ENCODE results near the gene DHDH. TPM values are rescaled to one million over a fixed set of nuclear protein-coding genes. Genes with fewer than 3 reads are reported as not detected.

The DHDH gene
- total and polyA plus RNA-seq, 2 experiments from 2014 or later = 0.69 to 4.7 TPM

GRCh38 chr19:48895226-48895625 lies 38.3 kb upstream of the DHDH start (continued):
- no peak for TF ChIP-seq ETS1 (IDR thresholded peaks at IDR 0.05)
- TF ChIP-seq ZNF331 (CRISPR knock-in tag; IDR thresholded peaks at IDR 0.05; ENCODE audit: low read depth) = no peak

GRCh38 chr19:48896191-48896720 lies 37.2 kb upstream of the DHDH start:
- Mint-ChIP-seq H3K27me3 (ENCODE audit: insufficient read depth, low read depth, poor library complexity) (peaks cover 23% of the 10 kb centered on the region), H3K27ac (no peak overlapping the region), H3K36me3 (ENCODE audit: low read depth) (0 out of 3 replicates have a peak, but pooled peaks cover 2% of the 10 kb centered on the region), H3K4me3 (peak overlapping the region; percentile 69), H3K4me1 (peaks cover 7% of the 10 kb centered on the region), H3K9me3 (no peaks in the 10 kb centered on the region)
- H3K4me3 ChIP-seq = peak overlapping the region; percentile 71
- no peaks in the 10 kb centered on the region for H3K9me2 ChIP-seq (ENCODE audit: insufficient read depth)
- H3K79me2 ChIP-seq (replicated peaks; ENCODE audit: insufficient read depth) = peaks cover under 1% of the 10 kb centered on the region
- ATAC-seq (peak; percentile 73), DNase-seq (ENCODE audit: low spot score) (peak; percentile 93)
- peak overlapping the region; percentile 91 for H3K4me2 ChIP-seq
- peak overlapping the region; percentile 97 for H2AFZ ChIP-seq
- H3K4me1 ChIP-seq (ENCODE audit: insufficient read depth) = peaks cover 9% of the 10 kb centered on the region
- H3K36me3 ChIP-seq (ENCODE audit: insufficient read depth) = no peaks in the 10 kb centered on the region
- H4K20me1 ChIP-seq (replicated peaks; ENCODE audit: insufficient read depth) = no peaks in the 10 kb centered on the region; the same call in 1 of the 2 replicates
- TF ChIP-seq POLR2AphosphoS5 (IDR thresholded peaks at IDR 0.05; ENCODE audit: low read depth) (0 out of 2 replicates have a peak, but pooled peaks have one; percentile 52), JUNB (IDR thresholded peaks at IDR 0.05; ENCODE audit: unreplicated experiment) (no peak)
- H3K27ac ChIP-seq (ENCODE audit: low read depth) = peak overlapping the region; percentile 72; the same call in 1 of the 2 replicates
- no peaks in the 10 kb centered on the region for H3K27me3 ChIP-seq (ENCODE audit: insufficient read depth)
- peaks cover 13% of the 10 kb centered on the region for H3F3A ChIP-seq (replicated peaks; ENCODE audit: low read depth)

- H3K36me3 ChIP-seq (ENCODE audit: insufficient read depth) = no peaks in the 10 kb centered on the region; the same call in 1 of the 2 replicates
- no peak overlapping the region for H3K4me2 ChIP-seq
- no peak for ATAC-seq
- Mint-ChIP-seq H3K36me3 (ENCODE audit: low read depth) (peaks cover 6% of the 10 kb centered on the region; the same call in 1 of the 3 replicates), H3K4me3 (no peak overlapping the region), H3K27me3 (ENCODE audit: insufficient read depth, low read depth, poor library complexity) (peaks cover 24% of the 10 kb centered on the region), H3K4me1 (peaks cover 8% of the 10 kb centered on the region), H3K27ac (no peak overlapping the region), H3K9me3 (no peaks in the 10 kb centered on the region)
- H3K9me2 ChIP-seq (ENCODE audit: insufficient read depth) = no peaks in the 10 kb centered on the region
- no peaks in the 10 kb centered on the region for H3K27me3 ChIP-seq (ENCODE audit: insufficient read depth)
- no peak for DNase-seq (ENCODE audit: low spot score)
- peaks cover 9% of the 10 kb centered on the region for H3K4me1 ChIP-seq (ENCODE audit: insufficient read depth)
- H3K4me3 ChIP-seq = no peak overlapping the region
- H3F3A ChIP-seq (replicated peaks; ENCODE audit: low read depth) = peaks cover 13% of the 10 kb centered on the region
- H2AFZ ChIP-seq = no peak overlapping the region
- H3K27ac ChIP-seq (ENCODE audit: low read depth) = peak overlapping the region; percentile 72; the same call in 1 of the 2 replicates
- H4K20me1 ChIP-seq (replicated peaks; ENCODE audit: insufficient read depth) = no peaks in the 10 kb centered on the region; the same call in 1 of the 2 replicates
- H3K79me2 ChIP-seq (replicated peaks; ENCODE audit: insufficient read depth) = peaks cover 10% of the 10 kb centered on the region
- no peak for TF ChIP-seq STAT1 (IDR thresholded peaks at IDR 0.05; ENCODE audit: unreplicated experiment)
- TF ChIP-seq ZNF462 (CRISPR knock-in tag; IDR thresholded peaks at IDR 0.05) = no peak
- TF ChIP-seq REST (IDR thresholded peaks at IDR 0.05; ENCODE audit: unreplicated experiment) = no peak
Observed at GRCh38 chr19:48897181-48897580, 36.3 kb upstream of the DHDH start.

Measured in GM23338 (cell line).